ENCODE results near the gene NOD1.
"Not testable (repeated sequence)": the region's sequence is repeated elsewhere in the genome, so short reads cannot be mapped to it uniquely, and the experiment has no call there.

The NOD1 gene

DNA sequence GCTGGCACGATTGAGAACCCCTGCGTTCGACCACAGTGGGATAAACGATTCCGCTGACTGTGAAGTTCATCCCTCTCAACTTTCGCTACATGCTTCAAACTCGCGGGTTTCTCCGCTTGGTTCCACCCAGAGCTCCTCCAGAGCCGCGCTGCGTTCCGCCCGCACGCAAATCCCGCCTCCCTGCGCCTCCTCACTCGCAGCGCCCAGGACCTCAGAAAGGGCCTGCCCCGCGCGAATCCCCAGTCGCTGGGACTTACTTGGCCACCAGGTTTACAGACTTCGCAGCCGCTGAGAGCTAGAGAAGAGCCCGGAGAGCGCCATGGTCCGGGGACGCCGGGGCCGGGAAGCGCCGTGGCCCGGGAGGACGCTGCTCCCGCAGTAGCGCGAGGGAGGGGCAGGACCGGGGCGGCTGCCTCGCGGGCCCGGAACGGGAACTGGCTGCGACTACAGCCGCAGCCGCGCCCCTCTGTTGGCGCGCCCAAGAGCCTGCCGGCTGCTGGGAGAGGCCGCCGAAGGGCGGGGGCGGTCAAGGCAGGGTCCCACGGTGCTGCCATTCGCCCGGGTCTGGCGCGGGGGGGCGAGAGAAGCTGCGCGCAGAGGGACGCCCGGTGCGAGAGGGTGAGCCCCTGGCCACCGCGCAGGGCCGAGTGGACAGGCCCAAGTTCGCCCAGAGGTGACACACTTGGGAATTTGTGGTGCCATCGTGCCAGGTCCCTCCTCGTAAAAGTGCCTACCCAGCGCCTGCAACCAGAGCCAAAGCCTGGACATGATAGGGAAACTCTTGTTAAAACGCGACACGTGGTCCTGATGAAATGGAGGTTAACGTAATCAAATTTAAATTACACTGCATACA lies at the start of gene NOD1:
Gene NOD1, minus strand, starts transcription at position 436 of the 853 bp plus-strand sequence. CDS start 21,863 bp downstream, outside the sequence.
- peak; percentile 36 for DNase-seq

DNA sequence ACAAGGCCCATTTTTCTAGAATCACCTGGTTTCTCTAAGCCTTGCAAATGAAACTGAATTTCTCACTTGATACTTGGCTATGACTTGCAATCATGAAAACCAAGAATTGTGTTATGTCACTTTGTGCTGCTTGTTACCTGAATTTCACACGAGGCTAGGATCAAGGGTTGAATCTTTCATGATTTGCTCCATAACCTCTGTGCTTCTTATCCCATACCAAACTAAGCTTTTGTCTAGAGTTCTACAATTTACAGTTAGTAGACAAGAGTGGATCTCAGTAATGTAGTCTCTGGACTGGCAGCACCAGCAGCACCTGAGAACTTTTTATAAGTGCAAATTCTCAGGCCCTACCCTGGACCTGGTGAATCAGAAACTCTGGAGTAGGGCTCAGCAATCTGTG lies 48.7 kb upstream of the NOD1 start:
- not testable (repeated sequence) for DNase-seq

GRCh38 chr7:30526163-30526562 lies 47.6 kb upstream of the NOD1 start:
- no peak for DNase-seq

GRCh38 chr7:30525429-30525828 lies 46.8 kb upstream of the NOD1 start:
- no peak for DNase-seq

DNA sequence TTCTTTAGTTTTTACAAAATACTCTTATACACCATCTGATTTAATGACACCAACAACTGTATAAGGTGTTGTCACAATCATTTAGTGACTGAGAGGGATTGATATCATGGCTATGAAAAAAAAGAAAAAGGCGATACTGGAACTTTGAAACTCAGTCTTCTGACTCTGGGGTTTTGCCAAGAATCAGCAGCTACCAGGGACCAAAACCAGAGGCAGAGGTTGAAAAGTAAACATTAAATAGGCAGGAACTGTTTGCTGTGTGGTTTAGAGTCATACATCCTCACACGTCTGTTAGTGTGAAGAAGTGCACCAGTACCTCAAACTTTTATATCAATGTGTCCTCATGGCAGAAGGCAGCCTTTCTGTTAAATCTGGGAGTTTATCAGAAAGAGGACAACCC lies 46.0 kb upstream of the NOD1 start:
- DNase-seq, result no peak

GRCh38 chr7:30523466-30523865 lies 44.9 kb upstream of the NOD1 start:
- DNase-seq, result no peak

- no peak for DNase-seq
Observed at GRCh38 chr7:30522159-30522558, 43.6 kb upstream of the NOD1 start.

- DNase-seq, result no peak
Observed at GRCh38 chr7:30521532-30521931, 42.9 kb upstream of the NOD1 start.

DNA sequence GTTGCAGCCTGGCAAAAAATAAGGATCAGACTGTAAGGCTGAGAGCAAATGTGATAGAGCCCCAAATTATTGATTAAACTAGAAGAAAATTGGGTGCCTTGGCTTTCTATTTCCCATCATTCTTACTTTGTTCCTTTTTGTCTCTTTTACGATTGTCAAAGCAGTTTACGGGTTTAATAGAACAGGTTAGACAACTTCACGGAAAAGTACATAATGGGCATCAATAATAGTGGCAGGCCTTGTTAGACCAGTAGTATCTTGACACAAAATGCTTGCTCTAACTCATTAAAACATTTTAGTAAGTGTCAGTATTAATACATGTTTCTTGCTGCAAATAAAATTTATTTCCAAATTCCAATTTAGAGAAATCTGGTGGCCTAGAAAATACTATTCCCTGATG lies 40.5 kb upstream of the NOD1 start:
- DNase-seq, result no peak

- DNase-seq, result no peak
Observed at GRCh38 chr7:30515761-30516160, 37.2 kb upstream of the NOD1 start.

DNA sequence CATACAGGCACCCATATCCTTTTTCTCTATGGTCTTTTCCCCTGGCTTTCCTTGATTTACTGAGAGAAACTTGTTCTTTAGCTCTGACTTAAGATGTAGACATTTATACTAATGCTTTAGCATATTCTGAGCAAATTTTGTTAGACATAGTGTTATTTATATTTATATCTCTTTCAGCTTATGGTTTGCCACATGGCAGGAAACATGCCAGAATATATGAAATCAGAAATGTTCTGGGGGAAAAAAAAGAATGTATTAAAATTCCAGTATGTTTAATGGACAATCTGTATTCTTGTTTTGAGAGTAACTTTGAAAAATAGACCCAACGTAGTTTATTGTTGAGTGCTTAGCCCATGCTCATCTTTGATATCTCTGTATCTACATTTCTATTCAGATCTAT lies 36.2 kb upstream of the NOD1 start:
- DNase-seq, result no peak

- no peak for DNase-seq
Observed at GRCh38 chr7:30514177-30514576, 35.6 kb upstream of the NOD1 start.

- DNase-seq, result no peak
Observed at GRCh38 chr7:30513762-30514161, 35.2 kb upstream of the NOD1 start.

GRCh38 chr7:30511973-30512662 lies 33.5 kb upstream of the NOD1 start:
- no peak for DNase-seq

GRCh38 chr7:30511494-30511893 lies 32.9 kb upstream of the NOD1 start:
- DNase-seq, result no peak

DNA sequence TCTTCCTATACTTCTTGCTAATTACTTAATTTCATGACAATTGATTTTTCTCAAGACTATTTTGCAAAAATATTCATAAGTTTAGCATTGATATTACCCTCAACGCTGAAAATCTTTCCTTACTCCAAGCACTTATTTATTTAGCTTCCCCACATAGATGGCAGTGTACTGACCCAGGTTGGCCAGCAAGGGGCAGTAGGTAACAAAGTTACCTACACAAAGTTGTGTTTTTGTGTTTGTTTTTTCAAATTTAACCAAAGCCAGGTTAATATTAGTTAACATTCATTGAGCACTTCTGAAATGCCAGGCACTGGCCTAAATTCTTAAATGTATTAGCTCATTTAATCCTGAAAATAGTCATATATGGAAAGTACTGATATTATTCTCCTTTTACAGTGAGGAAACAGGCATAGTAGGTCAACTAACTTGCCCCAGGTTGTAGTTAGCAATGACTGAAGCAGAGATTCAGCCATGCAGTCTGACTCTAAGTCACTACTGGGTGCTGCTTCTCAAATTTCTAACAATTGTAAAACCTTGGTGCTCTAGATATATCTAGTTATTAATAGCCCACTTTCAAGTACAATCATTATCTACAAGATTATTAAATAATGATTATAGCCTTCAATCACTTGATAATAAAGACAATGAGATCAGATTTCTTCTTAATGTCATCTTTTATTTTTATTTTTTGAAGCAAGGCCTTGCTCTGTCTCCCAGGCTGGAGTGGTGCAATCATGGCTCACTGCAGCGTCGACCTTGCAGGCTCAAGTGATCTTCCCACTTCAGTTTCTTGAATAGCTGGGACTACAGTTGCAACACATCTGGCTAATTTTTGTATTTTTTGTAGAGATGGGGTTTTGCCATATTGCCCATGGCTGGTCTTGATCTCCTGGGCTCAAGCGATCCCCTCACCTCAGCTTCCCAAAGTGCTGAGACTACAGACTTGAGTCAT lies 31.8 kb upstream of the NOD1 start:
- DNase-seq, result no peak

DNA sequence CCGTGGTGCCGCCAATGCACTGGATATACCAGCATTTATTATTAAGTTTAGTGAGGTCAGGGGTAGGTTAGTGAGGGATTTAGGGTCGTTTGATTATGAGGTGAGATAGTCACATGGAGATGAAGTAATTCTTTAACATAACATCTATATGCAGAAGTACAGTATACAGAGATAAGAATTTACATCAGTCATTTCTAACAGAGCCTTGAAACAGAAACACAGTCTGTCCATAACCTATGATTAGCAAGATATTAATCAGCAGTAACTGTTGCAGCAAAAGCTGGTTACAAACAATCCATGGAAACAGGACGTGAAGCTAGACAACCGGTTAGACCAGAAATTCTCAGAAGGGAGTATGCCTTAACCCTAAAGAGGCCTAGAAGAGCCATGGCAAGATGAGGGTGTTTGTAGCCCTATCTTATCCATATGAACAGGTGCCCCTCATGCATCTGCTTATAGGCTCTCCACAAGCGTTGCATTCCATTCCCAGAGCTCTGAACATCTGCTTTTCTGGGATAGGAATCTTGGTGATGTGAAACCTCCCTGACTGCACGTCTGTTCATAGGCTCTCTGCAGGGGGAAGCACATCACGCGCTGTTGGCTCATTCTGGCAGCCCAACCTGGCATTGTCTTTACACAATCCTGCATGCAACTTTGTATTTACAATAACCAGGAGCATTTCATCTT lies 30.7 kb upstream of the NOD1 start:
- not testable (repeated sequence) for DNase-seq

DNA sequence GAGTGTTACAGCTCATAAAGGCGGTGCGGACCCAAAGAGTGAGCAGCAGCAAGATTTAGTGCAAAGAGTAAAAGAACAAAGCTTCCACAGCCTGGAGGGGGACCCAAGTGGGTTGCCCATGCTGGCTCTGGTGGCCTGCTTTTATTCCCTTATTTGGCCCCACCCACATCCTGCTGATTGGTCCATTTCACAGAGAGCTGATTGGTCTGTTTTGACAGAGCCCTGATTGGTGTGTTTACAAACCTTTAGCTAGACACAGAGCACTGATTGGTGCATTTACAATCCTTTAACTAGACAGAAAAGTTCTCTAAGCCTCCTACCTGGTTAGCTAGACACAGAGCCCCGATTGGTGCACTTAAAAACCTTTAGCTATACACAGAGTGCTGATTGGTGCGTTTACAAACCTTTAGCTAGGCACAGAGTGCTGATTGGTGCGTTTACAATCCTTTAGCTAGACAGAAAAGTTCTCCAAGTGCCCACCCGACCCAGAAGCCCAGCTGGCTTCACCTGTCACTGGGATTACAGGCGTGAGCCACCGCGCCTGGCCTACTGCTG lies 28.8 kb upstream of the NOD1 start:
- DNase-seq, result not testable (repeated sequence)

GRCh38 chr7:30505174-30505697 lies 26.7 kb upstream of the NOD1 start:
- no peak for DNase-seq

- peak; percentile 98 for DNase-seq
Observed at GRCh38 chr7:30504301-30505173, 26.0 kb upstream of the NOD1 start, which contains the start of gene GGCT. Gene GGCT (minus strand): TSS chr7:30504829. CDS start chr7:30504709, 120 bp downstream.

Measured in NCI-H446 treated with DMSO at 0.1 percent for 48 hours (cell line).